Breast epithelium (tissue), 4 donors: Measurements from ENCODE around the gene MYO1G. TPM values are rescaled to one million over a fixed set of nuclear protein-coding genes. Genes with fewer than 3 reads are reported as not detected.

Source experiments
- DNase-seq, 2 donors: peaks; one replicate each; pipeline ENCODE4 v3.0.0-alpha.2; 2019; ENCODE audit warnings: low spot score in 2 of 2
- H3K27ac ChIP-seq, 2 donors: fragments of 200-600 bp; sonication (generic) in 1 of 2; one replicate each; pipeline ENCODE4 v1.5.1; 2016 to 2019; ENCODE audit warnings: mild to moderate bottlenecking in 1 of 2
- H3K27me3 ChIP-seq, 2 donors: fragments of 200-600 bp; sonication (generic) in 1 of 2; one replicate each; pipeline versions ENCODE4 v1.5.1 to v1.6.0; 2017 to 2019; ENCODE audit warnings: control low read depth in 1 of 2, mild to moderate bottlenecking in 1 of 2
- H3K36me3 ChIP-seq: fragments of 200-600 bp; one replicate; pipeline ENCODE4 v1.5.1; 2019
- H3K4me1 ChIP-seq, 2 donors: fragments of 200-600 bp; sonication (generic); one replicate each; pipeline ENCODE4 v1.5.1; 2016 to 2019; ENCODE audit warnings: control low read depth in 1 of 2
- H3K4me3 ChIP-seq, 3 donors: fragments of 200-600 bp; sonication (generic); 1 replicate in 2 of 3; 2 replicates in 1 of 3; pipeline ENCODE4 v1.5.1; 2016 to 2019; ENCODE audit warnings: mild to moderate bottlenecking in 3 of 3, moderate library complexity in 2 of 3
- H3K9me3 ChIP-seq, 2 donors: fragments of 200-600 bp; sonication (generic) in 1 of 2; one replicate each; pipeline ENCODE4 v1.5.1; 2016 to 2019; ENCODE audit warnings: control low read depth in 1 of 2
- POLR2A ChIP-seq: fragments of 450-650 bp; IDR thresholded peaks from one replicate; pipeline ENCODE4 v1.6.1; 2016; ENCODE audit warnings: antibody characterized with exemption, mild to moderate bottlenecking, moderate library complexity
- POLR2AphosphoS5 ChIP-seq, 3 donors: sonication (generic); formaldehyde crosslinking; IDR thresholded peaks; one replicate each; pipeline ENCODE4 v1.6.1; 2017; ENCODE audit warnings: antibody characterized with exemption in 3 of 3
- intact Hi-C: fragments of 100-400 bp; cut with DNase I; formaldehyde crosslinking; loops from one replicate; pipeline ENCODE4 v1.15.1; 2023; ENCODE audit warnings: low total_unique reads
- total RNA-seq, 3 donors: library from RNA; depleted of rRNA; stranded (reverse); fragments of >200 nt; gene quantifications; one replicate each; pipeline ENCODE4 v1.1.0, GENCODE V29; 2016
- TF ChIP-seq, protein P1 (sequence below), 3 donors: fragments of 450-650 bp; IDR thresholded peaks; one replicate each; pipeline ENCODE4 v1.5.1; 2016 to 2017; ENCODE audit warnings: antibody characterized with exemption in 3 of 3, mild to moderate bottlenecking in 3 of 3, moderate library complexity in 3 of 3

Gene MYO1G
- total RNA-seq, 3 donors from 2014 or later, result 2.0 to 2.9 (median 2.2) TPM

DNA sequence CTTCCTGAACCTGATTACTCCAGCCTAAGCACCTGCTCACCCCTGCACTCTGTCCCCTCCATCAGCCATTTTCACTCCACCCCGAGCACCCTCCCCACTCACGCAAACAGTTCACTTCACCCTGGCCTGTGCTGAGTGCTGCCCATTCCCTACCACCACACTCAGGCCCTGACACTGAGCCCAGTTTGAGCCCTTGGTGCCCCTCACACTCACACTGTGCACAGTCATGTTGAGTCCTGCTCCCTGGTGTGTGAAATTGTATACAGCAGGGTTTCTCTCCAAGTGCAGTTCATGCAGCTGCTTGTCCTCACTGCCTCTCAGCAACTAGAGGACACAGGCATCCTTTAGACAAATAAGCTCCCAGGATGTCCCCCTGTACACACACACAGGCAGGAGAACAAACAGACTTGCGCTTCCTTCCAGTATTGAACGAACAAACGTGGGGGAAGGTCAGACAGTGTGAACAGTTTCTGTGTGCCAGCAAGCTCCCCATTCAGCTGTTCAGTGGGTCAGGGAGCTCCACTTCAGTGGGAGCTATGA, 6.8 kb downstream of the MYO1G start:
- Histone ChIP-seq H3K36me3 (no peaks in the 10 kb centered on the region), H3K4me1 (no peaks in the 10 kb centered on the region), H3K27ac (no peak overlapping the region), H3K4me3 (no peak overlapping the region), H3K9me3 (no peaks in the 10 kb centered on the region), H3K27me3 (no peaks in the 10 kb centered on the region)
- intact Hi-C loops, result no loop called here
- TF ChIP-seq, protein P1, sequence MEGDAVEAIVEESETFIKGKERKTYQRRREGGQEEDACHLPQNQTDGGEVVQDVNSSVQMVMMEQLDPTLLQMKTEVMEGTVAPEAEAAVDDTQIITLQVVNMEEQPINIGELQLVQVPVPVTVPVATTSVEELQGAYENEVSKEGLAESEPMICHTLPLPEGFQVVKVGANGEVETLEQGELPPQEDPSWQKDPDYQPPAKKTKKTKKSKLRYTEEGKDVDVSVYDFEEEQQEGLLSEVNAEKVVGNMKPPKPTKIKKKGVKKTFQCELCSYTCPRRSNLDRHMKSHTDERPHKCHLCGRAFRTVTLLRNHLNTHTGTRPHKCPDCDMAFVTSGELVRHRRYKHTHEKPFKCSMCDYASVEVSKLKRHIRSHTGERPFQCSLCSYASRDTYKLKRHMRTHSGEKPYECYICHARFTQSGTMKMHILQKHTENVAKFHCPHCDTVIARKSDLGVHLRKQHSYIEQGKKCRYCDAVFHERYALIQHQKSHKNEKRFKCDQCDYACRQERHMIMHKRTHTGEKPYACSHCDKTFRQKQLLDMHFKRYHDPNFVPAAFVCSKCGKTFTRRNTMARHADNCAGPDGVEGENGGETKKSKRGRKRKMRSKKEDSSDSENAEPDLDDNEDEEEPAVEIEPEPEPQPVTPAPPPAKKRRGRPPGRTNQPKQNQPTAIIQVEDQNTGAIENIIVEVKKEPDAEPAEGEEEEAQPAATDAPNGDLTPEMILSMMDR (IDR thresholded peaks at IDR 0.05), result no peak
- TF ChIP-seq POLR2A (no peak), POLR2AphosphoS5 (IDR thresholded peaks at IDR 0.05) (no peak)
- DNase-seq, result no peak

DNA sequence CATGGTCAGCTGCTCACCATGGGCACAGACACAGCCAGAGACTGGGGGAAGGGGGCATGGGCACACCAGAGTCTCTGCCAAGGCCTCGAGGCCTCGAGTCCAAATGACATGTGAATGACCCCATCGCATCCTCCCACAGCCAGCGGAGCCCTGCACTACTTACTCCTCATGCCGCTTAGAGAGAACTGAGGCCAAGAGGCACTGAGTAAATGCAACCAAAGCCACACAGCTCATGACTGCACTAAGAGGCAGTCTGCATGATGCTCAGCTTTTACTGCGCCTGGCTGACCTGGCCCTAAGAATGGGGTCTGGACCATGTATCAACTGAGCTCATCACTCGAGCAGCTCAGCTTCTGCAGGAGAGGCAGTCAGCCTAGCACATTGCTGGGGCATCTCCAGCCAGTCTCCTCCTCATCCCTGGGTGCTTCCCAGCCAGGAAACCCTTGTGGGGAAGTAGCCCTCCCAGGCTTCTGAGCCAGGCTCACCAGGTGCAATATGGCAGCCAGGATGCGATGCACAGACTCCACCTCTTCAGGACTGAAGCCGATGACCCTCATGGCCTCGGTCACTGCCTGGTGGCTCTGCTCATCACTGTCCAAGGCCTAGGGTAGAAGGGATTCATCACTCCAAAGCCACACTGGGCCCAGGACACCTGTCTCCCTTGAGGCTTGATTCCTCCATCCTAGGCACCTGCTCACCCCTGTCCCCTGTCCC, 7.5 kb downstream of the MYO1G start:
- Histone ChIP-seq H3K27me3 (no peaks in the 10 kb centered on the region), H3K36me3 (no peaks in the 10 kb centered on the region), H3K4me1 (no peaks in the 10 kb centered on the region), H3K27ac (no peak overlapping the region), H3K9me3 (no peaks in the 10 kb centered on the region), H3K4me3 (no peak overlapping the region)
- intact Hi-C loops, result no loop called here
- TF ChIP-seq POLR2A (no peak), POLR2AphosphoS5 (IDR thresholded peaks at IDR 0.05) (no peak)
- TF ChIP-seq, protein P1 (IDR thresholded peaks at IDR 0.05), result no peak
- peak in 1 of 2 donors; percentile 33 for DNase-seq

DNA sequence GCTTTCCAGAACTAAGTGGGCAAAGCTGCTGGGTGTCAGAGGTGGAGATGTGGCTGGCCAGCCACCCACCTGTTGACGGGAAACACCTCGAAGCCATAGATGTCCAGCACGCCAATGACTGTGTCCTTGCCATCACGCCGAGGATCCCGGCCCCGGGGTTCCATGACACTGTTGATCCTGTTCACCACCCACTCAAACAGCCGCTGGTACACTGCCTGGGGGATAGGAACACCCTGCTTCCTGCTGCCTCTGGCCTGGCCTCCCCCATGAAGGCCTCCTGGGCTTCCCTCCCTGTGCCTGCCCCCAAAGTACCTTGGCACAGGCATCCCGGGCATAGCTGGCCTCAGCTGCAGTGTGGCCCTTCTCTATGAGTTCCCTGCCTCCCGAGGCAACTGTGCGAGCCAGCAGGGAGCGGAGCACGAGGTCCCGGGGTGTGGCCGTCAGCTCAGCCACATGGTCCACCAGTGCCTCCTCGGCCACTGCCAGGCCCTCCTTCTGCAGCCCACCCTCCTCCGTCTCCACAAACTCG, 8.2 kb downstream of the MYO1G start:
- no peak overlapping the region for H3K4me3 ChIP-seq
- H3K27ac ChIP-seq, result no peak overlapping the region
- H3K27me3 ChIP-seq, result no peaks in the 10 kb centered on the region
- no peaks in the 10 kb centered on the region for H3K4me1 ChIP-seq
- no peak for TF ChIP-seq POLR2A
- TF ChIP-seq POLR2AphosphoS5 (IDR thresholded peaks at IDR 0.05), result no peak
- TF ChIP-seq, protein P1 (IDR thresholded peaks at IDR 0.05), result no peak
- DNase-seq, result peak in 1 of 2 donors; percentile 48
- intact Hi-C loops, result no loop called here
- H3K36me3 ChIP-seq, result no peaks in the 10 kb centered on the region
- H3K9me3 ChIP-seq, result no peaks in the 10 kb centered on the region

DNA sequence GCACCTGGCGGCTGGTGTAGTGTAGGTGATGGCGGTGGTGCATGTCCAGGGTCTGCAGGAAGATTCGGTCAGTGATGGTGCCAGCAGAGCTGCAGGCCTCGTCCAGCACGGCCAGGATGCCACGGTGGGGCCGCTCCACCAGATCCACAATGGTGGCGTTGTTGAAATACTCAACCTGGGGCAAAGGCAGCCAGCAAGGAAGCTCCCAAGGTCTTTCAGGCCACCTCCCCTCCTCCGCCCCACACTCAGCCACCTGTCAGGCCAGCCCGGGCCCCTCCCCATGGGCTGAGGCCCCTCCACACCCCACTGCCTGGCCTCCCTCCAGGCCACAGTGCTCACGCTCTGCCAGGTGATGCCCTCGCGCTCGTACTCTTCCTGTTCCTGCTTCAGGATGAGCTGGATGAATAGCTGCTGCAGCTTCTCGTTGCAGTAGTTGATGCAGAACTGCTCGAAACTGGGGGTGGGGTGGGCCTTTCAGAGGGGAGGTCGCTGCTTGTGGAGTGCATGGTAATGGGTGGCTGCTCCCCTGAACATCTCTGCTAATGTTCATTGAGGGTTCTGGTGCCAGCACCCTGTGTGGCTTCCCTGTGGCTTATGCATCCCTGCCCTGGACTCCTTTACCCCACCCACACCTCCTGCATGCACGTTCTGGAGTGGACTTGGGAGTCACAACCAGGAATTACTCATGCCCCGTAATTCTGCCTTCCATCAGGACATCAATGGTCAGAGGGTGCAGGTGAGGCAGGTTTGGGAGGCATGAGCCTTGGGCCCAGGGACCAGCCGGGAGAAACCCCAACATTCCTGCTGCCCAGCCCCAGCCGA, 8.9 kb downstream of the MYO1G start:
- Histone ChIP-seq H3K36me3 (no peaks in the 10 kb centered on the region), H3K27me3 (no peaks in the 10 kb centered on the region), H3K4me1 (no peaks in the 10 kb centered on the region), H3K4me3 (no peak overlapping the region), H3K27ac (no peak overlapping the region), H3K9me3 (no peaks in the 10 kb centered on the region)
- peak in 1 of 2 donors; percentile 39 for DNase-seq
- TF ChIP-seq POLR2A (no peak), POLR2AphosphoS5 (IDR thresholded peaks at IDR 0.05) (no peak)
- TF ChIP-seq, protein P1 (IDR thresholded peaks at IDR 0.05), result no peak
- intact Hi-C loops, result no loop called here
